ENCODE data around the gene UGCG.

UGCG gene

GRCh38 chr9:111984086-111984802 is 87.6 kb downstream of the UGCG start:
- DNase-seq (ENCODE audit: low spot score): no peak
